Activated CD4-positive, alpha-beta T cell treated with anti-CD3 and anti-CD28 coated beads for 36 hours (primary cell): Measurements from ENCODE around the gene FOXC2. TPM values are rescaled to one million over a fixed set of nuclear protein-coding genes. Genes with fewer than 3 reads are reported as not detected.

Experiments
- ATAC-seq: fragments of 200-7000 bp; cut with Tn5 transposase; one replicate; pipeline ENCODE4 v1.10.0; 2021; ENCODE audit warnings: mild to moderate bottlenecking, moderate library complexity
- CTCF ChIA-PET: fragments of 350-600 bp; sonication (Branson Sonifier 250); formaldehyde crosslinking; loops from one replicate; lab custom pipeline; 2021; ENCODE audit warnings: antibody characterized with exemption; lab: Charles Lee
- POLR2A ChIA-PET: fragments of 350-600 bp; sonication (Branson Sonifier 250); formaldehyde crosslinking; loops from one replicate; lab custom pipeline; 2021; ENCODE audit warnings: antibody characterized with exemption, inconsistent platforms; lab: Charles Lee
- DNase-seq: peaks from one replicate; pipeline ENCODE4 v3.0.0-alpha.2; 2020
- H3K27ac Mint-ChIP-seq: one replicate; pipeline ENCODE4 v1.8.0; 2021; ENCODE audit warnings: mixed read lengths
- H3K27me3 Mint-ChIP-seq: one replicate; pipeline ENCODE4 v1.8.0; 2021; ENCODE audit warnings: mixed read lengths
- H3K36me3 Mint-ChIP-seq: one replicate; pipeline ENCODE4 v1.8.0; 2021; ENCODE audit warnings: low read depth, mixed read lengths
- H3K4me1 Mint-ChIP-seq: one replicate; pipeline ENCODE4 v1.8.0; 2021; ENCODE audit warnings: mixed read lengths
- H3K4me3 Mint-ChIP-seq: one replicate; pipeline ENCODE4 v1.8.0; 2021; ENCODE audit warnings: mild to moderate bottlenecking, moderate library complexity, mixed read lengths
- H3K9me3 Mint-ChIP-seq: one replicate; pipeline ENCODE4 v1.8.0; 2021; ENCODE audit warnings: low read depth, mixed read lengths
- intact Hi-C, 2 experiments: fragments of 100-400 bp; cut with DNase I in 1 of 2; cut with micrococcal nuclease in 1 of 2; formaldehyde crosslinking; loops; one replicate each; pipeline versions ENCODE4 v1.14.2 to v1.15.1; 2022 to 2024; cut with DNase I, micrococcal nuclease
- total RNA-seq, 2 experiments: library from RNA; stranded (reverse); gene quantifications; one replicate each; pipeline ENCODE4 v1.2.3, GENCODE V29; 2021

The FOXC2 gene
- total RNA-seq, 2 experiments from 2014 or later: not detected

- no peaks in the 10 kb centered on the region for H3K36me3 Mint-ChIP-seq
- H3K27ac Mint-ChIP-seq: no peak overlapping the region
- ATAC-seq (no peak), DNase-seq (no peak)
- H3K4me3 Mint-ChIP-seq: no peak overlapping the region
- intact Hi-C loops: loop anchor here (5.0 to 10.0 kb wide), 2 partner anchors 62 to 636 kb away; no protein-coding TSS in a partner anchor
- ChIA-PET CTCF (no interaction called here), POLR2A (no interaction called here)
- H3K4me1 Mint-ChIP-seq: peaks cover 11% of the 10 kb centered on the region
- H3K9me3 Mint-ChIP-seq: no peaks in the 10 kb centered on the region
- peaks cover 57% of the 10 kb centered on the region for H3K27me3 Mint-ChIP-seq
These were observed 2.3 kb downstream of the FOXC2 start for GRCh38 chr16:86568677-86569623.

- Mint-ChIP-seq H3K27ac (no peak overlapping the region), H3K9me3 (no peaks in the 10 kb centered on the region), H3K36me3 (no peaks in the 10 kb centered on the region), H3K4me1 (peaks cover 5% of the 10 kb centered on the region), H3K27me3 (peaks cover 55% of the 10 kb centered on the region), H3K4me3 (no peak overlapping the region)
- no peak for DNase-seq
- CTCF ChIA-PET: interaction anchor here (0.8 kb wide), 1 partner anchor 626 kb away, joined by 4 read pairs; no protein-coding TSS in a partner anchor
- intact Hi-C loops: loop anchor here (5.0 to 10.0 kb wide), 2 partner anchors 63 to 635 kb away; no protein-coding TSS in a partner anchor
- POLR2A ChIA-PET: no interaction called here
- no peak for ATAC-seq
These were observed 3.2 kb downstream of the FOXC2 start for GRCh38 chr16:86569701-86570447.

DNA sequence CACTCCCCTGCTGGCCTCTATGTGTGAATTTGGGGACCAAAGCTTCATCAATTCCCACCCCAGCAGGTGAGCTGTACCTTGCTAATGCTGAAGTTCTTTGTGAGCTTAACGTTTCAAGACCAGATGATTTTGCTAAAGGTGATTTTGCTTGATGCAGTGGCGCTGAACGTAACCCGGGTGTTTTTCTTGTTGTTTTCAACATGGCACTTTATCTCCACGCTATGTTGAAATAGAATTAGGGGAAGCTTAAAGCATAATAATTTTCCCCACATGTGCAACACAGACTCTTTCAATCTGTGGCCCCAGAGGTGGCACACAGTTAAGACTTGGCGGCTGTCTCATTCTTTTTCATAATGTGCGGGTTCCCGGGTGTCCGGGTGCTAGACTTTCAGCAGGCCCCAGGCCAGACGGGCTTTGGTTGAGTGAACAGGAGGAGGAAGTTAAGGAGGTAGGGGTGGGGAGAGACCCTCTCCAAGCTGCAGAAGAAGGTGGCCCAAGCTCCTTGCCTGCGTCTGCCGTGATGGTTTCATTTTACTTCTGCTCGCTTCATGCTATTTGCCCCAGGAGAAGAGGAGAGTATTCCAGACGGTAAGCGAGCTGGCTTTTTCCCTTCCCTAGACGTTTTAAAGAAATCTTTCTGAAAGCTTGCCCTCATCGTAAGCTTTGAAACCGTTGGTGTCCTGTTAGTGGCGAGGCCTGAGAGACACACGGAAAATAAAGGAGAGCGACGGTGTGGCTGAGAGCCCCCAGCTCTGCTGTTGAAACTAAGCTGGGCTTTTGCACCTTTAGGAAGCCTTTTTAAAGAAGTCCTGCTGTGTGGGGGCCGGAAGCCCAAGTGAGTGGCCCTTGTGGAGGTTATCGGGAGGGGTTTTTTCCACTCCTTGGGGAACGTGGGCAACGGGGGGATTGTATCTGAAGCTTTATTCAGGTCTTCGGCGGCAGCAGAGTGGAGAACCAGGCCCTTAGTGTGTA, 4.2 kb downstream of the FOXC2 start:
- DNase-seq: no peak
- intact Hi-C loops: no loop called here
- no peak overlapping the region for H3K27ac Mint-ChIP-seq
- CTCF ChIA-PET: interaction anchor here (0.8 kb wide), 1 partner anchor 625 kb away, joined by 4 read pairs; no protein-coding TSS in a partner anchor
- H3K4me1 Mint-ChIP-seq: no peaks in the 10 kb centered on the region
- POLR2A ChIA-PET: no interaction called here
- ATAC-seq: no peak
- peaks cover 54% of the 10 kb centered on the region for H3K27me3 Mint-ChIP-seq
- no peaks in the 10 kb centered on the region for H3K36me3 Mint-ChIP-seq
- no peaks in the 10 kb centered on the region for H3K9me3 Mint-ChIP-seq
- H3K4me3 Mint-ChIP-seq: no peak overlapping the region

- Mint-ChIP-seq H3K27me3 (peaks cover 55% of the 10 kb centered on the region), H3K9me3 (no peaks in the 10 kb centered on the region), H3K4me3 (no peak overlapping the region), H3K36me3 (no peaks in the 10 kb centered on the region), H3K4me1 (peaks cover 4% of the 10 kb centered on the region), H3K27ac (no peak overlapping the region)
- ChIA-PET CTCF (no interaction called here), POLR2A (no interaction called here)
- no peak for DNase-seq
- intact Hi-C loops: no loop called here
- ATAC-seq: no peak
These were observed 4.9 kb downstream of the FOXC2 start for GRCh38 chr16:86571530-86571915.

DNA sequence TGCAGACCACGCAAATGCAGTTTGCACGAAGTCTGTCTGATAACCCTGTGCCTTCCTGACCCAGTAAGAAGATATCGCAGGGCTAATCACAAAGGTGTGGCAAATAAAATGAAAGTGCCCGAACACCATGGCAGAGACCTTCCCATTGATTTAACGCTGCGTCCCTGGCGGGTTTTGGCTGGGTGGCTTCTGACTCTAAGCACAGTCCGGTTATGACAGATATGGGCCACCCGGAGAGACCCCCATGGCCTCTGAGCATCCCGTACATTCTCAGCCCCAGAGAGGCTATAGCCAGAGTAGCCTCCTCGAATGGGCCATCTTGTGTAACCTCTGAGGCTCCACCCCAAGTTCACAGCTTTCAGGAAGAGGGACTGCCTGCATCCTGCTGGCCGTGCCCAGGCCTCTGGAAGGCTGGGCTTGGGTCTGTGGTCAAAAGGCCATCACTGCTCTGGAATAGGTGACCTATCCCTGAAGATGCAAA, 5.5 kb downstream of the FOXC2 start:
- peaks cover 58% of the 10 kb centered on the region for H3K27me3 Mint-ChIP-seq
- no peaks in the 10 kb centered on the region for H3K36me3 Mint-ChIP-seq
- ChIA-PET CTCF (interaction anchor here (1.0 kb wide), 1 partner anchor 11 kb away, joined by 6 read pairs; no protein-coding TSS in a partner anchor), POLR2A (no interaction called here)
- H3K4me1 Mint-ChIP-seq: peaks cover 8% of the 10 kb centered on the region
- H3K27ac Mint-ChIP-seq: no peak overlapping the region
- intact Hi-C loops: no loop called here
- ATAC-seq: no peak
- no peak overlapping the region for H3K4me3 Mint-ChIP-seq
- no peak for DNase-seq
- H3K9me3 Mint-ChIP-seq: no peaks in the 10 kb centered on the region

GRCh38 chr16:86572606-86573005, 6.0 kb downstream of the FOXC2 start:
- no peak overlapping the region for H3K27ac Mint-ChIP-seq
- POLR2A ChIA-PET: no interaction called here
- CTCF ChIA-PET: interaction anchor here (0.7 to 1.0 kb wide), 2 partner anchors 8 to 11 kb away, joined by 3 to 6 read pairs; no protein-coding TSS in a partner anchor
- ATAC-seq (no peak), DNase-seq (no peak)
- H3K4me1 Mint-ChIP-seq: peaks cover 9% of the 10 kb centered on the region
- H3K27me3 Mint-ChIP-seq: peaks cover 58% of the 10 kb centered on the region
- H3K9me3 Mint-ChIP-seq: no peaks in the 10 kb centered on the region
- no peaks in the 10 kb centered on the region for H3K36me3 Mint-ChIP-seq
- intact Hi-C loops: no loop called here
- no peak overlapping the region for H3K4me3 Mint-ChIP-seq

DNA sequence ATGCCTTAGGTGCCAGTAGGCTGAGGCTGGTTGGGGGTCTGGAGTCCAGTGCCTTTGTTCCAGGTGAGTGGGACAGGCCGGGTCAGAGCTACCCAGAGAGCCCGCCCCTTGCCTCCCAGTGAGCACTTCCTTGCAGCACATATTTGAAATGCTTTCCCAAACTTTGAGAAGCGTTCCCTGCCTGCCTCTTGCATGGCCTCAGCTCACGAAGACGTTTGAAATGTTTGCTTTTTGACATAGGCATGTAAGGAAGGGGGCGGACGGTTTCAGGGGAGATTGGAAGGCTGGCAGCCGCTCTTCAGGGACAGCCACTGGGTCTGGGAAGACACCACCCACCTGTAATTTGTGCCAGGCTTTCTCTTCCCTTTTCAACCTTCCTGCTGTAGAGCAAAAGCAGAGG, 6.6 kb downstream of the FOXC2 start:
- peaks cover 9% of the 10 kb centered on the region for H3K4me1 Mint-ChIP-seq
- intact Hi-C loops: no loop called here
- H3K36me3 Mint-ChIP-seq: no peaks in the 10 kb centered on the region
- no peak for ATAC-seq
- POLR2A ChIA-PET: no interaction called here
- CTCF ChIA-PET: interaction anchor here (0.7 to 1.0 kb wide), 2 partner anchors 9 to 12 kb away, joined by 3 to 6 read pairs; no protein-coding TSS in a partner anchor
- no peak for DNase-seq
- no peak overlapping the region for H3K27ac Mint-ChIP-seq
- H3K4me3 Mint-ChIP-seq: no peak overlapping the region
- peaks cover 64% of the 10 kb centered on the region for H3K27me3 Mint-ChIP-seq
- no peaks in the 10 kb centered on the region for H3K9me3 Mint-ChIP-seq

- CTCF ChIA-PET: no interaction called here
- intact Hi-C loops: no loop called here
- peaks cover 9% of the 10 kb centered on the region for H3K4me1 Mint-ChIP-seq
These were observed 7.2 kb downstream of the FOXC2 start for GRCh38 chr16:86573646-86574508.

GRCh38 chr16:86574646-86575045, 8.0 kb downstream of the FOXC2 start:
- ChIA-PET CTCF (no interaction called here), POLR2A (no interaction called here)
- no peak for DNase-seq
- intact Hi-C loops: no loop called here
- no peaks in the 10 kb centered on the region for H3K36me3 Mint-ChIP-seq
- H3K27me3 Mint-ChIP-seq: peaks cover 62% of the 10 kb centered on the region
- no peak overlapping the region for H3K27ac Mint-ChIP-seq
- H3K4me3 Mint-ChIP-seq: no peak overlapping the region
- H3K4me1 Mint-ChIP-seq: peaks cover 9% of the 10 kb centered on the region
- H3K9me3 Mint-ChIP-seq: no peaks in the 10 kb centered on the region
- no peak for ATAC-seq

More at GRCh38 chr16:86573646-86574508, 7.2 kb downstream of the FOXC2 start:
- DNase-seq (no peak), ATAC-seq (no peak)
- POLR2A ChIA-PET: no interaction called here
- no peaks in the 10 kb centered on the region for H3K9me3 Mint-ChIP-seq
- no peak overlapping the region for H3K27ac Mint-ChIP-seq
- peaks cover 65% of the 10 kb centered on the region for H3K27me3 Mint-ChIP-seq
- H3K4me3 Mint-ChIP-seq: no peak overlapping the region
- H3K36me3 Mint-ChIP-seq: no peaks in the 10 kb centered on the region

- Mint-ChIP-seq H3K27ac (no peak overlapping the region), H3K27me3 (peaks cover 62% of the 10 kb centered on the region), H3K9me3 (no peaks in the 10 kb centered on the region), H3K36me3 (no peaks in the 10 kb centered on the region), H3K4me3 (no peak overlapping the region), H3K4me1 (peaks cover 9% of the 10 kb centered on the region)
- DNase-seq: no peak
- ChIA-PET POLR2A (no interaction called here), CTCF (no interaction called here)
- no peak for ATAC-seq
- intact Hi-C loops: no loop called here
These were observed 8.6 kb downstream of the FOXC2 start for GRCh38 chr16:86575095-86575685.
